Panc1 (cell line): Measurements from ENCODE around the gene LTN1. TPM values are rescaled to one million over a fixed set of nuclear protein-coding genes. Genes with fewer than 3 reads are reported as not detected.

ENCODE experiments used
- ATAC-seq: fragments of 200-7000 bp; cut with Tn5 transposase; 2 replicates; pipeline ENCODE4 v1.9.1; 2020; ENCODE audit warnings: mild to moderate bottlenecking, moderate library complexity
- BruUV-seq: library from RNA; stranded (reverse); fragments of 400-500 nt; replicated peaks from 2 replicates; lab custom pipeline; 2021; lab: Mats Ljungman, UMichigan
- CTCF ChIA-PET: fragments of 300-600 bp; sonication (Branson Sonifier 250); formaldehyde crosslinking; loops from one replicate; lab custom pipeline; 2022; ENCODE audit warnings: antibody characterized with exemption; lab: Charles Lee
- POLR2A ChIA-PET: fragments of 300-600 bp; sonication (Branson Sonifier 250); formaldehyde crosslinking; loops from one replicate; lab custom pipeline; 2022; ENCODE audit warnings: antibody characterized with exemption; lab: Charles Lee
- DNase-seq: peaks from one replicate; pipeline ENCODE4 v3.0.0-alpha.2; 2010; ENCODE audit warnings: low read depth, low spot score
- H3K27ac ChIP-seq: 2 replicates; pipeline ENCODE4 v1.5.1; 2011; ENCODE audit warnings: mild to moderate bottlenecking, low read length, inconsistent platforms
- H3K27me3 ChIP-seq: fragments of 200-500 bp; sonication (Bioruptor generic); 2 replicates; pipeline ENCODE4 v1.6.0; 2014; ENCODE audit warnings: low read length, inconsistent platforms; ENCODE audit not compliant: control insufficient read depth, insufficient read depth
- H3K36me3 ChIP-seq: fragments of 200-500 bp; sonication (Bioruptor generic); 2 replicates; pipeline ENCODE4 v1.5.1; 2014; ENCODE audit warnings: inconsistent platforms, mild to moderate bottlenecking, low read length, moderate library complexity; ENCODE audit not compliant: control insufficient read depth, insufficient read depth
- H3K4me1 ChIP-seq: 2 replicates; pipeline ENCODE4 v1.5.1; 2011; ENCODE audit warnings: inconsistent platforms, mild to moderate bottlenecking, low read length, moderate library complexity; ENCODE audit not compliant: control insufficient read depth, insufficient read depth
- H3K4me3 ChIP-seq, 2 experiments: 2 replicates each; pipeline ENCODE4 v1.5.1; 2011 to 2012; ENCODE audit warnings: low read depth in 2 of 2, low read length in 2 of 2, mild to moderate bottlenecking in 2 of 2, inconsistent platforms in 1 of 2, moderate library complexity in 1 of 2
- H3K9me3 ChIP-seq: fragments of 200-500 bp; sonication (Bioruptor generic); 2 replicates; pipeline ENCODE4 v1.5.1; 2014; ENCODE audit warnings: low read depth, mild to moderate bottlenecking, inconsistent platforms, low read length, moderate library complexity; ENCODE audit not compliant: control insufficient read depth, insufficient read depth
- CTCF ChIP-seq: fragments of 450-650 bp; IDR thresholded peaks from 2 replicates; pipeline ENCODE4 v1.5.1; 2017; ENCODE audit warnings: mild to moderate bottlenecking
- POLR2AphosphoS5 ChIP-seq: IDR thresholded peaks from 2 replicates; pipeline ENCODE4 v1.6.1; 2012; ENCODE audit warnings: mild to moderate bottlenecking, low read depth, low read length, moderate library complexity
- REST ChIP-seq, 2 experiments: IDR thresholded peaks; 2 replicates each; pipeline ENCODE4 v1.6.1; 2011 to 2012; ENCODE audit warnings: low read depth in 2 of 2, control low read depth in 1 of 2, low read length in 1 of 2, mild to moderate bottlenecking in 1 of 2, moderate library complexity in 1 of 2; ENCODE audit not compliant: insufficient read depth in 1 of 2
- SIN3A ChIP-seq: IDR thresholded peaks from 2 replicates; pipeline ENCODE4 v1.6.1; 2012; ENCODE audit warnings: low read depth, mild to moderate bottlenecking, low read length, moderate library complexity, borderline replicate concordance; ENCODE audit not compliant: insufficient read depth
- TCF7L2 ChIP-seq: IDR thresholded peaks from 2 replicates; pipeline ENCODE4 v1.6.1; 2011; ENCODE audit warnings: mild to moderate bottlenecking, low read depth, low read length, inconsistent platforms
- in situ Hi-C: cut with HindIII; loops from 2 replicates; pipeline ENCODE4 v1.10.0; 2016; ENCODE audit warnings: low sequenced_read_pairs, low pct_unique_long_range_greater_than_20kb
- intact Hi-C: fragments of 100-400 bp; cut with micrococcal nuclease; formaldehyde crosslinking; loops from one replicate; pipeline ENCODE4 v1.10.0; 2022; ENCODE audit not compliant: unreplicated experiment
- total RNA-seq: library from RNA; stranded (reverse); gene quantifications from one replicate; pipeline ENCODE4 v1.2.1, GENCODE V29; 2021; ENCODE audit not compliant: unreplicated experiment

Gene LTN1
- total RNA-seq, 1 experiment from 2014 or later, result 19.7 TPM

- Histone ChIP-seq H3K27me3 (no peaks in the 10 kb centered on the region), H3K9me3 (no peaks in the 10 kb centered on the region), H3K4me1 (no peaks in the 10 kb centered on the region), H3K27ac (no peak overlapping the region), H3K36me3 (no peaks in the 10 kb centered on the region), H3K4me3 (no peak overlapping the region)
- in situ Hi-C loops, result no loop called here
- ATAC-seq, result no peak
- CTCF ChIA-PET, result no interaction called here
- BruUV-seq, result no TSS peak
- TF ChIP-seq TCF7L2 (no peak), SIN3A (no peak), REST (IDR thresholded peaks at IDR 0.05; ENCODE audit: insufficient read depth in 1 of 2, low read depth in 2 of 2, low read length in 1 of 2) (no peak), CTCF (no peak), POLR2AphosphoS5 (no peak)
- POLR2A ChIA-PET, result interaction anchor here (1.0 kb wide), 1 partner anchor 11 kb away, joined by 3 read pairs; the partner anchor contains the start of gene RWDD2B
- intact Hi-C loops, result no loop called here
- DNase-seq, result no peak
Measured at GRCh38 chr21:29007135-29007534, 14.5 kb upstream of the LTN1 start.

- ChIA-PET CTCF (no interaction called here), POLR2A (no interaction called here)
- Histone ChIP-seq H3K4me1 (no peaks in the 10 kb centered on the region), H3K4me3 (no peak overlapping the region), H3K27me3 (no peaks in the 10 kb centered on the region), H3K9me3 (no peaks in the 10 kb centered on the region), H3K36me3 (no peaks in the 10 kb centered on the region), H3K27ac (no peak overlapping the region)
- ATAC-seq, result no peak
- intact Hi-C loops, result no loop called here
- TF ChIP-seq POLR2AphosphoS5, result no peak
- no peak for TF ChIP-seq TCF7L2
- TF ChIP-seq SIN3A, result no peak
- no peak for TF ChIP-seq CTCF
- no peak for TF ChIP-seq REST (IDR thresholded peaks at IDR 0.05; ENCODE audit: insufficient read depth in 1 of 2, low read depth in 2 of 2, low read length in 1 of 2)
- no TSS peak for BruUV-seq
- in situ Hi-C loops, result no loop called here
- no peak for DNase-seq
Measured at GRCh38 chr21:29005696-29006095, 13.0 kb upstream of the LTN1 start.
